ENCODE data around the gene SFXN2.

The SFXN2 gene

DNA sequence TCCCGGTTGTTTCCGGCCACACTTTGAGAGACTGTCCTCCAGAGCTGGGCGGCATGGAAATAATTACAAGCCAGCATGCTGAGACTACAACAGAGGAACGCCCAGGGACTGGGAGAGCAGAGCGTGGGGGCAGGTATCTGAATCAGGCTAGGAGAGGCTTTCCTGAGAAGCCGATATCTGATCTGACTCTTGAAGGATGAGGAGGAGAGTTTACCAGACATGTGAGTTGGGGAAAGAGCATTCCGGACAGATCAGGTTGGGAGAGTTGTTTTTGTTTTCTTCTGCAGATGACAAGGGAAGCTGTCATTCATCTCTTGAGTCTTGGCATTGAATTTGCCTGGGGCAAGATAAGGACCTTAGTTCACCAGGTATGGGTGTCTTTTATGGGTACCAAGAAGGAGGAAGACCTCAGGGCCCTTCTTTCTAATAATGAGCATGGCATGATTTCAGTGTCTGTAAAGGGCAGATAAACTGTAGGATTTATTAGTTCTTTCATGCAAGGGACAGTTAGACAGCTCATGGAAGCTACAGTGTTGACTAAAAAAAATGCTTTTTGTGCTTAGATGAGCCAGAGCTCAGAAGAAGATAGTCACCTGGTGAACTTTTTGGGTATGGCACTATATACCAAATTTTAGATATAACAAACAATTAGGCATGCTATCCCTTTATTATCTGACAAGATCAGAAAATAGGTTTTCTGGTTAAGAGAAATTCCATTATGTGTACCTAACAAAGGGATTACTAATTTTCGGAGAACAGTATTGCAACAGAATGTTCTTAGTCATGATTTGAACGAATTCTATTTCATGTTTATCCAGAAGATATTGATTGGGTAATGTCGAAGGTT is 65.5 kb downstream of the SFXN2 start:
- no peak for DNase-seq

DNA sequence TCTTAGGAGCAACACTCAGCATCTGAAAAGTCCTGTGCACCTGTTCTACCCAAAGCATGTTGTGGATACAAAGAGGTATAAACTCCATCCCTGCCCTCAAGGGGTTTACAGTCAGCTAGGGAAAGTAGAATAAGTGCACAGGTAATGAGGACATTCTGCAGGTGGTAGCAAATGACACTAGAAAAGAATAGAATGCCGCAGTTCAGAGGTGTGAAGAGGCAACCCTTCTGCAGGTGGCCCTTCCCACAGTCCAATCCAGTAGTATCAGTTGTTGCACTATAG is 66.0 kb downstream of the SFXN2 start:
- DNase-seq = no peak

DNA sequence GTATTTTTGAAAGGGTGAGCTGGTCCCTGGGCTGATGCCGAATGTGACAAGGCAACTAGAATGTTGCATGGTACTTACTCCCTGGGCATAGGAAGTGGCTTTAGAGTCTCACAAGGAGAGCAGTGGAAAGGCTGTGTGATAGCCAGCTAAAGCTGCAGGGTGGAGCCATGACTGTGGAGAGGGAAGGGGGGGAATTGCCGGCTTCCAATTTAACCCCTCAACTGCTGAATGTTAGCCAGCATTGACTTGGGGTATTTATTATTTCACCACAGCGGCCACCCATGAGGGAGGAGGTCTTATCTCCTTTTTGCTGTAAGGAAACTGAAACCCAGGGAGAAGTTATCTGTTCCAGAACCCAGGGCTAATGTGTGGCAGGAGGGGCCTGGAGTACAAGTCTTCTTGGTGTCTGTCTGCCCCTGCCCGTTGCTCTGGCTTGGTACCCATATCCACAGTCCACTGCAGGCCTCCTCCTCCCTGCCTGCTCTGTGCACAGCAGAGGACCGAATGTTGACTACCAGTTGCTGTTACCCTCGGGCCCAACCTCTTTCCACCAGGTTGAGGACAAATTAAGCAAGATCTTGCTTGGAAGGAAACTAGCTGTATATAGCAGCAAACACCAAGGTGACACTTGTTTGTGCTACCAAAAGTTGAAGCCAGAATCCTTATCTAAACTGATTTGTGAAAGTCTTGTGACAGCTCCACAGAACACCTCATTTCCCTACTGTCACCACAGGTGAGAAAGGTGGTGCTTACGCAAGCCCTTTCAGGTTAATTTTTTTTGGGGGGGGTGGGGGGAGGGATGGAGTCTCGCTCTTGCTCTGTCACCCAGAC is 66.9 kb downstream of the SFXN2 start:
- DNase-seq = no peak

- DNase-seq = no peak
Measured at GRCh38 chr10:102781921-102782557, 67.6 kb downstream of the SFXN2 start.

DNA sequence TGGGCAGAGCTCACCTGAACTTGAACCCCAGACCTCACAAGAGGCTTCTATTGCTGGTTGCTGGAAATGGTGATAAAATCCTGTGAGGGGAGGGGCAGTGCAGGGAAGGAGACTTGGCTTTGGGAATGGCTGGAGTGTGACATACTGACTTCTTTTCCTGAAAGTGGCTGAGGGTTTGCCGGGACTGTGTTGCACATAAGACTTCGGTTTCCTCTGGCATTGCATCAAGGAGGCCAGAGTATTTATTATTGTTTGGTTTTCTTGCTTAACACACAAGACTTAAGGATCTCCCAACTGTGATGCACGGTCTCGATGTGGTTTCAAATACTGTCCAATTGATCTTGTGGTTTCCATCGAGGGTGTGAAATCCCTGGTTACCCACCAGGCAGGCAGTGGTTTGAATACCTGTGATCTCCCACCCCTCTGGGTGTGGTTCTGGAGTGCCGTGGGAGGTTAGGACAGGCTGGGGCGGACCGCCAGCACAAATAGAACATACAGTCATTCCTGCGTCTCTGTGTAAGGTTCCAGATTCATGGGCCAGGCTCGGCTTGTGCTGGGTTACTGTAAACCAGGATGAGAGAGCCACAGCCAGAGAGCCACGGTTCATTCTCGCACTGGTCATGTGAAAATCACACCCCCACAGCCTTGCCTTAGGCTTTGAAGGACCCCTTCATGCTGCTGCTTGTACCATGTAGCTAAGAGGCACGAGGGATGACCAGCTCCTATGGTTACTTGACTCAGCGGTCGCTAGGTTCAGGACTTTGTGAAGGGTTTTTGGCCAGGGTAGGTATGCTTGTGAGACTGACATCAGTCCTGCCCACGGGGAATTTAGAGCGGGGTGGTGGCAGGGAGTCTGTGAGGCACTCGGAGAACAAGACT is 68.5 kb downstream of the SFXN2 start:
- no peak for DNase-seq

DNA sequence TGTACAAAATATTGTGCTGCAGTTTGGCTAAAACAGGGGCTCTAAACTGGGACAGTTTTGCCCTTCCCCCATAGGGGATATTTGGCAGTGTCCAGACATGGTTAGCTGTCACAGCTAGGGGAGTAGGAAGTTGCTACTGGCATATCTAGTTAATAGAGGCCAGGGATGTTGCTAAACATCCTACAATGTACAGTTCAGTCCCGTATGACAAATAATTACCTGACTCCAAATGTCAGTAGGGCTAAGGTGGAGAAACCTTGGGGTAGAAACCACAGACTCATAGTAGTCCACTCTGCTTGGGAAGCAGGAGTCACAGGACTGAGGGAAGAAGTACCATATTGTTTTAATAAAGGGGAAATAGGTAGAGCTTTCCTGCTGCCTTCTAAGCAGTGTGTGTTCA is 69.1 kb downstream of the SFXN2 start:
- no peak for DNase-seq

DNA sequence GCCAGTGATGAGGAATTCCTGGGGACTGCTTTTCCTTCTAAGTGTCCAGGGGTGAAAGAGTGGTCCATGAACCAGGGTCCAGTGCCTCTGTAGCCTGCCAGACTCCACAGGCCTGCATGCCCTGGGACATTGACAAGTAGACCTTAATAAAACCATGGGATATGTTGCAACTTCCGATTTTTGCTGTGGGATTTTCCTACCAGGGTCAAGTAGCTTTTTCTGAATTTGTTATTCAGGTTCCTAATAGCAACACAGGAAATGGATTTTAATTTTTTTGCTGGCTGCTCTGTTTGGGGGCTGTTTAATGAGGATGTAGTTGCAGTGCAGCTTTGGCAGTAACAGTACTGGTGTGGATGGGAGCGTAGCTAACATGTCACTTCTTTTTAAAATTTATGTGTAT is 71.4 kb downstream of the SFXN2 start:
- peak; percentile 26 for DNase-seq

DNA sequence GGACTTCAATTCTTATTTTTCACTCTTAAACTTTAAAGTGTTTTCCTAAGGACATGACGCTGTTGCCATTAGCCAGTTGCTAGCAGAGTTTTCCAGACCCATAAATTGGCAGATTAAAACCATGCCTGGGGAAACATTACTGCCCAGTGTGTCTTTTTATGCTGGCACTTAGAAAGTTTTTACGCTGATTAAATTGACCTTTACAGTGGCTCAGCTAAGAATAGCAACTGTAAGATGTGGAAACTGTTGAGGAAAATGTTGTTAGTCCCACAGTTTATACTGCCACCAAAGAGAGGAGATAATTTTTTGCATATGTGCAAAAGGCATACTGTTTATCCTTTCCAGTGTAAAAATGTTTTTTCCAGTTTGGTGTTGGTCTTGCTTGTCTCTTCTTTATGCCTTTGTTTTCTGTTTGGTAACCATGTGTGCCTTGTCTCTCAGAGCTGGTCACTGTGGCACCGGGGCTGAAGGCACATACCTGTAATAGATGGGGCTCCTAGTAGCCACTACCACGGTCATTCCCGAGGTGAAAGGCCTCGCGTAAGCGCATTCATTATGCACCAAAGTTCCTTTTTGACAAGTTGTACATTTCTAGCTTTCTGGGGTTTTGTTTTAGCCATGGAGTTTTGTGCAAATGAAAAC is 77.4 kb downstream of the SFXN2 start:
- no peak for DNase-seq

Measured in CD4-positive, alpha-beta T cell treated with Interleukin-17A for 1 hour (primary cell).